GM18520 (cell line): ENCODE results near the gene RNF151.
"Not testable (repeated sequence)": the region's sequence is repeated elsewhere in the genome, so short reads cannot be mapped to it uniquely, and the experiment has no call there.

Experiments
- ATAC-seq: cut with Tn5 transposase; IDR thresholded peaks from one replicate; pipeline ENCODE4 v1.9.1; 2021; ENCODE audit not compliant: unreplicated experiment

Gene RNF151

DNA sequence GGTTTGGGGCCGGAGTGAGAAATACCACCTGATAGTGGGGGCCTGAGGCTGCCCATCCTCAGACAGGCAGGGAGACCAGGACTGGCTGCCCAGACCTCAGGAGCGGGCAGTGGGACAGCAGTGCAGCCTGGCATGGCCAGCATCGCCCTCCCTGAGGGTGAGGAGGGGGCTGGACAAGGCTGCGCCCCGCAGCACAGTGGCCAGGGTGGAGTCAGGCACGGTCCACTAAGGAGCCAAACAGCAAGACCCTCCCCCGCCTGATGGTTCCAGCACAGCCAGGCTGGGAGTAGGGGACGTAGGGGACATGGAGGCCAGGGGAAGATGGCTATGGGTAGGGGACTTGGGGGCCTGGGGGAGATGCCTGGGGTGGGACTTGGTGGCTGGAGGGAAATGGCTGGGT lies 39.7 kb downstream of the RNF151 start:
- no peak for ATAC-seq

DNA sequence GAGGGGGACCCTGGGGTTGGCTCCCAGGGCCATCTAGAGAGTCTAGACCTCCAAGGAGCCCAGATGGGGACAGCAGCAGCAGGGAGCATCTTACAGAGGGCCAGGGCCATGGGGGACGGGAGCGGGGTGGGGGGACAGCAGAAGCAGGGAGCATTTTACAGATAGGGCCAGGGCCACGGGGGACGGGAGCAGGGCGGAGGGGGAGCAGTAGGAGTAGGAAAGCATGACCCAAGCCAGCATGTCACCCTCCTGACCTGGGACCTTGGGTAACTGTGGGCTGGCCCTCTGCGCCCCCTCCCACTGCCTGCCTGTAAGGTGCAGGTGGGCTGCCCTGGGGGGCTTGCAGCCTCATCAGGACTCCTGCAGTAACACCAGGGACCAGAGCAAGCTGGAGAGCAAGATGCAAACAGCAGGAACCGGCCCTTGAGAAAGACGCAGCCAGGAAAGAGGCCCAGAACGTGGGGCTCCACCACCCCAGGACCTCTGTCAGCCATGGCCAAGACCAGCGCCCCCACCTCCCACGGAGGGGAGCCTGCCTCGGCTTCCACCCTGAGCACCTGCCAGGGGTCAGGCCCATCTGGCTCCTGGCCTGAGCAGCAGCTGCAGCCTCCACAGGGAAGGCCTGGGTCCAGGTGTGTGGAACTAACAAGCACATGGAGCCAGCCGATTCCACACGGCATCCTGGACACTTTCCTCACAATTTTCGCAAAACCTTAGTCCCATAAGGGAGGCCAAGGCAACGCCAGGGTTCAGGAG lies 40.6 kb downstream of the RNF151 start:
- ATAC-seq: no peak

DNA sequence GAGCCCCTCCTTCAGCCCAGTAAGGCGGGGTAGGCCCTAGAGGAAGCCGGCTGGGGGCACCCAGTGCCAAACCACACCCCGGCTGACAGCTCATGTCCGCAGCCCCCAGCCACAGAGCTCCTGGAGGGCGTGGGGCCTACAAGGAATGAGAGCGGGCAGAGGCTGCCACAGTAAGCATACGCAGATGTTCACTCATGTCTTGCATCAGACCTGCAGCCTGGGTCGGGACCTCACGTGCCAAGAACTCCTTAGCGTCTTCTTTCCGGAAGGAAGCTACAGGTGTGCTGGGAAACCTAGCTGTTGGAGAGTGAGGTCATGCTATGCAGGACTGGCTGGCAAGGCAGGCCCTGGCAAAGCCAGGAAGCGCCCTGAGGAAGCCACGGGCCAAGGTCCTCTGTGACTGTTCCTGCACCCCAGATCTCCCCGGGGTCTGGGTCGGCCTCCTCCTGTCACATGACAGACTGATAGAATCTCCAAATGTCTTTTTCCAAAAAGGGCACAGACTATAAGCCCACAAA lies 41.4 kb downstream of the RNF151 start:
- no peak for ATAC-seq

DNA sequence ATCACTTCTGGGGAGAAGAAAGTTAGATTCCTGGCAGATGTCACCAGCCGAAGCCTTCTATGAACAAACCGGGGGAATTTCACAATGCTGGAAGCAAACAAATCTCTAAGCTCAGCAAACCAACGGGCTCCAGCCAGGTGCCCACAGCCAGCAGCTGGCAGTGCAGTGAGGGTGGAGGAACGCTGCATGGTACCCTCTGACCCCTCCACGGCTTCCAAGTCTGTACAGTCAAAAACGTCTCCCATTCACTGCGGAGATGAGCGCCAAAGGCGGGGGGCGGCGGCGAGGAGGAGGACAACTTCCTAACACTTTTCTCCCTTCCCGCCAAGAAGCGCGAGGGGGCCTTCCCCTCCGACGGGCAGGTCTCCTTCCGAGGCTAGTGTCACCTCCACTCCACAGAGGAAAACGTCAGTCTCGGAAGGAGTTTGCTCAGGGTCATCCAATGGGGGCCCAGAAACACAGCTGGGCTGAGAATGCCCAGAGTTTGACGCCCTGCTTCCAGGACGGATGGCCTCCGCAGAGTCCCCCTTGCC lies 42.0 kb downstream of the RNF151 start:
- no peak for ATAC-seq

DNA sequence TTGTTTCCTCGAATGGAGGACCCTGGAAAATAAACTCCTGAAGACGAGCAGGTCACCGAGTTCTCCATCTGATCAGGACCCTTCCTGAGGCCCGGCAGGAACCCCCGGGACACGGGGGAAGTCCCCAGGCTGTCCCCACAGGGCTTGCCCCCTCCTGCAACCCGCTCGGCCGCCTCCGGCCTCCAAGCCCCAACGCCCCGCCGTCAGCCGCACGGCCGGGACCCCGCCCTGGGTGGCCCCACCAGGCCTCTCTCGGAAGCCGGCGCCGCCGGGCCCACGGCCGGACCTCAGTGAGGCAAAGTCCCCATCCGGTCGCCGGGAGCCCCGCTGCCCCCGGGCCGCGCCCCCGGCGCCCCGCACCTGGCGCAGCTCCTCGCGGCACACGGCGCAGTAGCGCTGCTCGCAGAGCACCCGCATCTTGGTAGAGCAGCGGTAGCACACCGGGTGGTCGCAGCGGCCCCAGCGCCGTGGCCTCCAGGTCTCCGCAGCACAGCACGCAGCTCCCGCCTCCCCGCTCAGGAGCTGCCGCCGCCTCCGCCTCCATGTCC lies 42.6 kb downstream of the RNF151 start:
- ATAC-seq: peak; percentile 31

DNA sequence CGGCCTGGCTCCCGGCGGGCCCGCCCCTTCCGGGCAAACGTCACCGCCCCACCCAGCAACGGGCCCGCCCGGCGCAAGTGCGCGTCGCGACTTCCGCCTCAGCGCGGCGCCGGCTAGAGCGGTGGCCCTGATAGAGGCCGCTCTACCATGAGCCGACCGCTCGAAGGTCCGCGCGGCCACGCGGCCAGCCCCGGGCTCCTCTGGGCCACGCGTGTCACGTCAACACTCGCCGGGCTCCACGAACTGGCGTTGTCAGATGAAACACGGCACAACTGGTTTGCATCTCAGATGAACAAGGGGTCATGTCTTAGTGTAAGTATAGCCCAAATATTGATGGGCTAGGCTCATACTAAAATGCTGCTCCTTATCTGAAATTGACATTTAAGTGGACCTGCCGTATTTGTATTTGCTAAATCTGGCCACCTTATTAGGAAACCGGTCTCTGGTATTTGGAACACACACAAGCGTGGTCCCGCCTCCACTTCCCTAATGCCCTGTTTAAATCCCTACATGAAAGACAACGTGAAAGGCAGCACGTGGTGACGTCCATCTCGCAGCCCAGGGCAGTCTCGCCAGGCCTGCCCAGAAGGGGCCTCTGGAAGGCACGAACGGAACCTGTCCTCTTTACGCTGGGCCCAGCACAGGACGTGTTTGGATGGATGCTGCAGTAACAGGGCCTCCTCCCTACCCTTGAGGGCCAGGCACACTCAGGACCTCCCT lies 43.3 kb downstream of the RNF151 start, which contains the start of gene ZNF598:
Gene ZNF598 (minus strand): TSS at position 31 of the 720 bp plus-strand sequence.
- peak; percentile 71 for ATAC-seq

DNA sequence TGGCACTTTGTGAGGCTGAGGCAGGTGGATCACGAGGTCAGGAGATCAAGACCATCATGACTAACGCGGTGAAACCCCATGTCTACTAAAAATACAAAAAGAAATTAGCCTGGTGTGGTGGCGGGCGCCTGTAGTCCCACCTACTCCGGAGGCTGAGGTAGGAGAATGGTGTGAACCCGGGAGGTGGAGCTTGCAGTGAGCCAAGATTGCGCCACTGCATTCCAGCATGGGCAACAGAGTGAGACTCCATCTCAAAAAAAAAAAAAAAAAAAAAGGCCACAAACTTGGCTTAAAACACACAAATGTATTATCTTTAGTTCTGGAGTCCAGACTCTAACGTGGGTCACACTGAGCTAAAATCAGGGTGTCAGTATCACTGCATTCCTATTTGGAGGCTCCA lies 45.1 kb downstream of the RNF151 start:
- ATAC-seq: not testable (repeated sequence)

DNA sequence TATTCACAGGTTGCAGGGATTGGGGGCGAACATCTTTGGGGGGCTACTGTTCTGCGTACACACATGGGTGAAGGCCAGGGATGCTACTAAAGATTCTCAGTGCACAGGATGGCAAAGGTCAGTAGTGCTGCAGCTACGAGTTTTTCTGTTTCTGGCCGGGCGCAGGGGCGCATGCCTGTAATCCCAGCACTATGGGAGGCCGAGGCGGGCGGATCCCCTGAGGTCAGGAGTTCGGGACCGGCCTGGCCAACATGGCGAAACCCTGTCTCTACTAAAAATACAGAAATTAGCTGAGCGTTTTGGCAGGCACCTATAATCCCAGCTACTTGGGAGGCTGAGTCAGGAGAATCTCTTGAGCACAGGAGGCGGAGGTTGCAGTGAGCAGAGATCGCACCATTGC lies 46.9 kb downstream of the RNF151 start:
- no peak for ATAC-seq

DNA sequence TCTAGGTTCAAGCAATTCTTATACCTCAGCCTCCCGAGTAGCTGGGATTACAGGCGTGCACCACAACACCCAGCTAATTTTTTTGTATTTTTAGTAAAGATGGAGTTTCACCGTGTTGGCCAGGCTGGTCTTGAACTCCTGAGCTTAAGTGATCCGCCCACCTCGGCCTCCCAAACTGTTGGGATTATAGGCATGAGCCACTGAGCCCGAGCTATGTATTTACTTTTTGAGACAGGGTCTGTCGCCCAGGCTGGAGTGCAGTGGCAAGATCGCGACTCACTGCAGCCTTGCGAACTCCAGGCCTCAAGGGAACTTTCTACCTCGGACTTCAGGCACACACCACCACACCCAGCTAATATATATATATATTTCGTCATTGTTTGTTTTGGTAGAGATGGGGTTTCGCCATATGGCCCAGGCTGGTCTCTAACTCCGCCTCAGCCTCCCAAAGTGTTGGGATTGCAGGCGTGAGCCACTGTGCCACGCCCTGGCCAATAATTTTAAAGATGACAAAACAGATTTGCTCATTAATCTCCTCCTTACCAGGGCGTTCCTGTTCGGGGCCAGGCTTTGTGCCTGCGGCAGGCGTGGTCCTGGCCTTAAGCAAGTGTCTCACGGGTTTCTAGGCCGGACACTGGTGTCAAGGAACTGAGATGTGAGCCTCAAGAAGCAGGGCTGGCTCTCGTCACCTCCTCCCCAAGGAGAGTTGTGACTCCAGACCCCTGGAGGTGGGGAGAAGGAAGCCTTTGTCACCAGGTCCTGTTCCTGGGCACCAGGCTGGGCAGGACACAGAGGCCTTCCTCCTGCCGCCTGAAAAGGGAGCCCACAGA lies 48.7 kb downstream of the RNF151 start:
- no peak for ATAC-seq

DNA sequence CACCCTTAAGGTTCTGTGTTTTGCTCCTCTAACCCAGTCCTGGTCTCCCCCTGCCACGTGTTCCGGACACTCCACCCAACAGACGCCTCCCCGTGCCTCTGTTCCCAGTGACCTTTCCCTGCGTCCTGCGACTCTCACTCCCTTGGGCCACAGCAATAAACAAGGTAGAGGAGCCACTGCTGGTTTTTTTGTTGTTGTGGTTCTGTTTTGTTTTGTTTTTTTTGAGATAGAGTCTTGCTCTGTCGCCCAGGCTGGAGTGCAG lies 49.2 kb downstream of the RNF151 start:
- no peak for ATAC-seq

DNA sequence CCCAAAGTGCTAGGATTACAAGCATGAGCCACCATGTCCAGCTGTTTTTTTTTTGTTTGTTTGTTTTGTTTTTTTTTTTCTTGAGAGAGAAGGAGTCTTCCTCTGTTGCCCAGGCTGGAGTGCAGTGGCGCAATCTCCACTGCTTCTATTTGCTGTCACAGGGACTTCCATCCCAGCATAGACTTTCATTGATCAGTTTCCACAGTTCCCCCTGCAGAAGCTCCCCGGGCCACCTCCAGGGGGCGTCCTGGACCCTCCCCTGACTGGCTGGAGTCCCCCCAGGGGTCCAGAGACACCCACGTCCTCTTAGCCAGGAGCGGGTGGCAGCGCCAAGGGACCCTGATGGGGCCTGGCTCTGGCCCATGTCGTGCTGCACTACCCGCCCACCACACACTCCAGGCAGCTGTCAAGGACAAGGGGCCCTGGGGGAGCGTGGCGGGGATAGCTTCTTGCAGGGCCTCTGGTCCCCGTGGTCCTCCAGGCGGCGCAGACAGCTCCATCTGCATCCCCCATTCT lies 49.8 kb downstream of the RNF151 start:
- no peak for ATAC-seq
